22Rv1 (cell line): ENCODE measurements around the gene SNED1.

Experiments used
- ZFX ChIP-seq: fragments of 450-650 bp; IDR thresholded peaks from 2 replicates; pipeline ENCODE4 v1.6.1; 2017; ENCODE audit warnings: antibody characterized with exemption, borderline replicate concordance
- TF ChIP-seq, protein P1 (sequence below): fragments of 450-650 bp; IDR thresholded peaks from 2 replicates; pipeline ENCODE4 v1.5.1; 2017; ENCODE audit warnings: mild to moderate bottlenecking

DNA sequence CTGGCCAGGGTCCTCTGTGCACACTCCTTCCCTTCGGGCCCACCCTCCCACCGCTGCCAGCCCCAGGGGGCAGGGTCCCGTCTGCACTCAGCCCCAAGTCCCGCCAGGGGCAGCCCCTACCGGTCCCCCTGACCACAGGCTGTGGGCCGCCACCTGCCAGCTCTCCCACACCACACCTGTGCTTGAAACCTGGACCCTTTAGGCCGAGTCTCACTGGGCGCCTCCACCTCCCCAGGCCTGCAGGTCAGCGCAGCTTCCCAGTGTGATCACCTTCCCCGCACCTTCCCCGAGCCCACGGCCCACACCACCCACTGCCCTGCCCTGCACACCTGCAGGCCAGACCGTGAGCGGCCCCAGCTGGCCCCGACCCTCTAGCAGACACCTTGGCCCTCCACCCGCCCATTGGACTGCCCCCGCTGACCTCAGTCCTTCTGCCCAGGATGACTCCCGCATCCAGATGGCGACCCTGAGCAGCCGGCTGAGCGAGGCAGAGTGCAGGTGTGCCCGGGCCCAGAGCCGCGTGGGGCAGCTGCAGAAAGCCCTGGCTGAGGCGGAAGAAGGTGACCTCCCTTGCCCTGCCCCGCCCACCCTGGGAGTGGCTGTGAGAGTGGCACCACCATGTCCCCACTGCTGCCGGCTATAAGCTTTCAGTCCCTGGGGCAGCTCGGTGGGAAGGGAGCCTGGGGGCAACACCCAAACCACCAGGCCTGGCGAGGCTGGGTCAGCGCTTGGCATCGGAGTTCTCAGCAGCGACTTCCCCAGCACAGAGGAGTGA lies 31.3 kb upstream of the SNED1 start:
- TF ChIP-seq, protein P1, sequence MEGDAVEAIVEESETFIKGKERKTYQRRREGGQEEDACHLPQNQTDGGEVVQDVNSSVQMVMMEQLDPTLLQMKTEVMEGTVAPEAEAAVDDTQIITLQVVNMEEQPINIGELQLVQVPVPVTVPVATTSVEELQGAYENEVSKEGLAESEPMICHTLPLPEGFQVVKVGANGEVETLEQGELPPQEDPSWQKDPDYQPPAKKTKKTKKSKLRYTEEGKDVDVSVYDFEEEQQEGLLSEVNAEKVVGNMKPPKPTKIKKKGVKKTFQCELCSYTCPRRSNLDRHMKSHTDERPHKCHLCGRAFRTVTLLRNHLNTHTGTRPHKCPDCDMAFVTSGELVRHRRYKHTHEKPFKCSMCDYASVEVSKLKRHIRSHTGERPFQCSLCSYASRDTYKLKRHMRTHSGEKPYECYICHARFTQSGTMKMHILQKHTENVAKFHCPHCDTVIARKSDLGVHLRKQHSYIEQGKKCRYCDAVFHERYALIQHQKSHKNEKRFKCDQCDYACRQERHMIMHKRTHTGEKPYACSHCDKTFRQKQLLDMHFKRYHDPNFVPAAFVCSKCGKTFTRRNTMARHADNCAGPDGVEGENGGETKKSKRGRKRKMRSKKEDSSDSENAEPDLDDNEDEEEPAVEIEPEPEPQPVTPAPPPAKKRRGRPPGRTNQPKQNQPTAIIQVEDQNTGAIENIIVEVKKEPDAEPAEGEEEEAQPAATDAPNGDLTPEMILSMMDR: no peak
- no peak for TF ChIP-seq ZFX
